Astrocyte of the cerebellum (primary cell): ENCODE measurements around the gene EDA.

Experiments used
- DNase-seq: peaks from one replicate; pipeline ENCODE4 v3.0.0-alpha.2; 2011; ENCODE audit warnings: low read depth
- H3K4me3 ChIP-seq: 2 replicates; pipeline ENCODE4 v1.5.1; 2011; ENCODE audit warnings: mild to moderate bottlenecking, low read depth, low read length, moderate library complexity
- in situ Hi-C: cut with HindIII; loops from 2 replicates; pipeline ENCODE4 v1.10.0; 2017; ENCODE audit warnings: low sequenced_read_pairs
- TF ChIP-seq, protein P1 (sequence below): IDR thresholded peaks from 2 replicates; pipeline ENCODE4 v1.5.1; 2012; ENCODE audit warnings: low read length, low read depth, moderate library complexity, mild to moderate bottlenecking; ENCODE audit errors: missing control alignments

Gene EDA

DNA sequence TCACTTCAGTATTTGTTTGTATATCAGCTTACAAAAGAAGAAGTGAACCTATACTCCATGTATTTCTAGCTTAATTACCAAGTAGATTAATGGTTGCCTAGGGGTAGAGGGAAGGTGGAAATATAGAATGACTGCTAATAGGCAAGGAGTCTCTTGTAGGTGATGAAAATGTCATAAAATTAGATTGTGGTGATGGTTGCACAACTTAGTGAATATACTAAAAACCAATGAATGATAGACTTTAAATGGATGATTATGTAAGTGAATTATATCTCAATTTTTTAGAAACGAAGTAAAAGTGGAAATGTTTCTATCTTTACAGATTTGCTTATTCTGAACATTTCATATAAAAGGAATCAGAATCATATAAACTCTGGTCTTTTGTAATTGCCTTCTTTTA lies 268.3 kb downstream of the EDA start:
- in situ Hi-C loops = no loop called here
- TF ChIP-seq, protein P1, sequence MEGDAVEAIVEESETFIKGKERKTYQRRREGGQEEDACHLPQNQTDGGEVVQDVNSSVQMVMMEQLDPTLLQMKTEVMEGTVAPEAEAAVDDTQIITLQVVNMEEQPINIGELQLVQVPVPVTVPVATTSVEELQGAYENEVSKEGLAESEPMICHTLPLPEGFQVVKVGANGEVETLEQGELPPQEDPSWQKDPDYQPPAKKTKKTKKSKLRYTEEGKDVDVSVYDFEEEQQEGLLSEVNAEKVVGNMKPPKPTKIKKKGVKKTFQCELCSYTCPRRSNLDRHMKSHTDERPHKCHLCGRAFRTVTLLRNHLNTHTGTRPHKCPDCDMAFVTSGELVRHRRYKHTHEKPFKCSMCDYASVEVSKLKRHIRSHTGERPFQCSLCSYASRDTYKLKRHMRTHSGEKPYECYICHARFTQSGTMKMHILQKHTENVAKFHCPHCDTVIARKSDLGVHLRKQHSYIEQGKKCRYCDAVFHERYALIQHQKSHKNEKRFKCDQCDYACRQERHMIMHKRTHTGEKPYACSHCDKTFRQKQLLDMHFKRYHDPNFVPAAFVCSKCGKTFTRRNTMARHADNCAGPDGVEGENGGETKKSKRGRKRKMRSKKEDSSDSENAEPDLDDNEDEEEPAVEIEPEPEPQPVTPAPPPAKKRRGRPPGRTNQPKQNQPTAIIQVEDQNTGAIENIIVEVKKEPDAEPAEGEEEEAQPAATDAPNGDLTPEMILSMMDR = no peak

DNA sequence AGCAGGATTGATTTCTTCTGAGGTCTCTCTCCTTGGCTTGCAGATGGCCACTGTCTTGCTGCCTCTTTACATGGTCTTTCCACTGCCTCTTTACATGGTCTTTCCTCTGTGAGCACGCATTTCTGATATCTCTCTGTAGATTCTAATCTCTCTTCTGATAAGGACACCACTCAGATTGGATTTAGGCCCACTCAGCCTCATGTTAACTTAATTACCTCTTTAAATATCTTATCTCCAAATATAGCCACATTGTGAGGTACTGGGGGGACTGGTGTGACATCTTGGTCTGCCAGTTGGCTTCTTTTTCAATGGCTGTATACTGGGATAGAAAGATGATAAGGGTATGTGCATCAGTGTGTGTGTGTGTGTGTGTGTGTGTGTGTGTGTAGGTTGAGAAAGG lies 280.1 kb downstream of the EDA start:
- TF ChIP-seq, protein P1 = no peak
- no peak overlapping the region for H3K4me3 ChIP-seq
- in situ Hi-C loops = no loop called here
- no peak for DNase-seq

More for the DNA sequence above, 268.3 kb downstream of the EDA start:
- H3K4me3 ChIP-seq = no peak overlapping the region
- no peak for DNase-seq

DNA sequence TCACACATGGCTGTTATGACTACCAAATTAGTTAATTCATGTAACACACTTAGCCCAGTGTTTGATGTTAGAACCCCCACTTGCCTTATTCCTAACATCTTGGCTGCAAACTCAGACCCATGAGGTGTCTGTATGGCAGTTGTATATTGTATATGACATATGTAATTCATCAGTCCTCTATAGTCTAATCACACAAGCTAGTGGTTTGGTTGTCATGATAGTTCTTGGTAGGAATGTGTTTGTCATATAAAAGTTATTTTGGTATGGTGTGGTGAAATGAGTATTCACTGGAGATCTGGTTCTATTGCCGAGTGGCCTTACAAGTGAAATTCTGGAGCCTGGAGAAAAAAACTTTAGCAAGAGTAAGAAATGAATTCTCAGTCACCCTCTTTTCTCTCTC lies 284.6 kb downstream of the EDA start:
- no peak overlapping the region for H3K4me3 ChIP-seq
- TF ChIP-seq, protein P1 = no peak
- no peak for DNase-seq
- in situ Hi-C loops = no loop called here

DNA sequence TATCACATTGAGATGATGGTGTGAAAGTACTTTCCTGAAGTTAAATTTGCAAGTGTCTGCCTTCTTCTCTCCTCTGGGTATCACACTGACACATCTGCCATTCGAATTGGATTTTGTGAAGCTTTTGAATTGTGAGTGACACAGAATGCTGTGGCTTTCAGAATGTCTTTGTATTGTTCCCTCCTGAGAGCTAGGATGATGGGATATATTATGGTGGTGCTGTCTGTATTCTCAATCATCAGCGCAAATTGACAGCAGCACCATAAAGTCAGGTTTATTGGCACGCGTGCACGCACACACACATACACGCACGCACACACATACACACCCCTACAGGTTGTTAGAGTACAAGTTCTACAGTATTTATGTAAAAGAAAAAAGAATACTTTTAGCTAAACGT lies 290.5 kb downstream of the EDA start:
- no peak for DNase-seq
- TF ChIP-seq, protein P1 = no peak
- in situ Hi-C loops = no loop called here

DNA sequence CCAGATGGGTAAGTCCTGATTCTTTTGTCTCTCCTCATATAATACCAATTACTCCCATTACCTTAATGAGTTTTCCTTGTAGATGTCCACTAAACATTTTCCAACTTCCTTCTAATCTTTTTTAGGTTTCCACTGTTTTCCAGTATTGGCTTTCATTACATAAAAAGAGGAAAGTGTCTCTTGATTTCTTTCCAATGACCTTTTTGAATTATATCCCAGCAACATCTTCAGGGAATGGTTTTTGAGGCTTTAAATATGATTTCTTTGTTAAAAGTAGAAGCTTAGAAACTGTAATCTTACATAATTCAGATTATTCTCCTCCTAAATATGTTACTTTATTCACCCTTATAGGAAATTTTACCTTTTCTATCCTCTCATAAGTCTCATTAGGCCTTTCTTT lies 298.9 kb downstream of the EDA start:
- TF ChIP-seq, protein P1 = no peak
- H3K4me3 ChIP-seq = no peak overlapping the region
- in situ Hi-C loops = no loop called here
- no peak for DNase-seq

More for the DNA sequence above, 290.5 kb downstream of the EDA start:
- no peak overlapping the region for H3K4me3 ChIP-seq

DNA sequence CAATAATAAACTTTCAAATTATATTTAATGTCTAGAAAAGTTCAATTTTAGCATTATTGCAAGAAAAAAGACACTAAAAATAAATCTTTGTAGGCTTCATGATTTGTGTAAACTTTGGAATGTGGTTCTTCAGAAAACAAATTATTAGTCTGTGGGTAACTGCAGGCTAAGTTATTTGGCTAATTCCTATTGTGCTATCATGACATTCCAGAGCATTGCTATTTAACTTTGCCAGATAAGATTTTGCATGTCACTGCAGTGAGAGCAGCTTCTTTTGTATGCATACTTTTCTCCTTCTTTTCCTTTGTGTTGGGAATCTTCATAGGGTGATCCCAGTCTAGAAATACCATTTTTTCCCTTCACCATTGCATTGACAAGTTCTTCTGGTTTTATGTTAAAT lies 303.8 kb downstream of the EDA start:
- TF ChIP-seq, protein P1 = no peak
- in situ Hi-C loops = no loop called here
- no peak overlapping the region for H3K4me3 ChIP-seq
- DNase-seq = no peak

DNA sequence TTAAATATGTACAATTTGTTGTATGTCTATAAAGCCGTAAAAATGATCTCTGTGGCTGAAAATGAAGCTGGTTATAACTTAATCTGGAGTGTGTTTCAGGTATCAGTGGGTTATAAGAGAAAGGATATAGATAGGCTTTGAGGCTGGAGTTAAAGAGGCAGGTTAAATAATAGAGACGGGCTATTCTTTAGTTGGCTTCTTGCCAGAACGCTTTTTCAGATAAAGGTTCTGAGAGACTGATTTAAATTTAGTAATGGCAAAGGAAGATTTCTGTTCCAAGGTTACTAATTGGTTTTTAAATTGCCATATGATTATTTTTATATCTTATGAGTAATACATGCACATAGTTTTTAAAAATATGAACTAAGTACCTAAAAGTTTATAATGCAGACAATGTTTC lies 316.4 kb downstream of the EDA start:
- in situ Hi-C loops = no loop called here
- no peak overlapping the region for H3K4me3 ChIP-seq
- no peak for DNase-seq
- TF ChIP-seq, protein P1 = no peak
